NCI-H82 treated with DMSO at 0.1 percent for 48 hours (cell line): ENCODE measurements around the gene TRPV5.
A peak's percentile ranks its signal among the peaks of the same experiment; 100 is the strongest.
"Not testable (repeated sequence)": the region's sequence is repeated elsewhere in the genome, so short reads cannot be mapped to it uniquely, and the experiment has no call there.

Source experiments
- DNase-seq: peaks from one replicate; lab custom pipeline; 2025; ENCODE audit not compliant: unreplicated experiment; lab: John Stamatoyannopoulos, UW

Gene TRPV5

DNA sequence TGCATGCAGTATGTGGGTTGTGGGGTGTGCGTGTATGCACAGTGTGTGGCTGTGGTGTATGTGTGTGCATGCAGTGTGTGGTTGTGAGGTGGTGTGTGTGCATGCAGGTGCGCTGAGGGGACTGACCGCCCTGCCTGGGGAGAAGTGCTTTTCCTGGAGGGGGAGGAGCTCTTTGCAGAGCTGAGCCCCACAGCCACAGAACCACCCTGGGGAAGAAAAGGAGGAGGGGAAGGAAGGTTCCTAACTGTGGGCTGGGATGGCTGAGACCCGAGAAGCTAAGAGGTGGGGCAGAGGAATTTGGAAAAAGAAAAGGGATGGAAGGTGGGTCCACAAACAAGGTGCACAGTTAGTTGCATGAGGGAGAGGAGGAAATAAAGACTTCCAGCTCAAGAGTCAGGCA is at the start of gene TRPV5:
TRPV5 (minus strand) TSS at position 123 of the 400 bp plus-strand sequence. CDS start 287 bp downstream, outside the sequence.
- no peak for DNase-seq

DNA sequence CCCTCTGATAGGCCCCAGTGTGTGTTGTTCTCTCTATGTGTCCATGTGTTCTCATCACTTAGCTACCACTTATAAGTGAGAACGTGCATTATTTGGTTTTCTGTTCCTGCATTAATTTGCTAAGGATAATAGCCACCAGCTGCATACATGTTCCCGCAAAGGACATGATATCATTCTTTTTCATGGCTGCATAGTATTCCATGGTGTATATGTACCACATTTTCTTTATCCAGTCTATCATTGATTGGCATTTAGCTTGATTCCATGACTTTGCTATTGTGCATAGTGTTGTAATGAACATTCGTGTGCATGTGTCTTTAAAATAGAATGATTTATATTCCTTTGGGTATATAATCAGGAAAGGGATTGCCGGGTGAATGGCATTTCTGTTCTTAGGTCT is 44.9 kb upstream of the TRPV5 start:
- DNase-seq: not testable (repeated sequence)

- DNase-seq: no peak
Measured at GRCh38 chr7:142974626-142975025, 41.1 kb upstream of the TRPV5 start.

DNA sequence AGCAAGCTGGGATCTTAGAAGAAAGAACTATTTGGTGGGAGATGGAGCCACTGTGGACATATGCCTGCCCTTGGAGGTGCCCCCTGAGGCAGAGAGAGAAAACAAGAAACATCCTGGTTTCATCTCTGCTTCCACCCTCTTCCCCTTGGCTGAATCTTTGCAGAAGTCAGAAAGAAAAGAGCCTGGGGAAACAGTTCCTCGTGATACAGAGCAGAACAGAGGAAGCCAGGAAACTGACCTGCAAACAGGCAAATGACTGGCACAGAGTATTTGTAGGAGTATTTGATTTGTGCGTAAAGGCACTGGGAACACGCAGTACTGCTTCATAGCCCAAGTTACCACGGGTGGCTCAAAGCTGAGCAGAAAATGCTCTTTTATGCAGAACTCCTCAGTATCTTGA is 35.6 kb upstream of the TRPV5 start:
- no peak for DNase-seq

- DNase-seq: no peak
Measured at GRCh38 chr7:142968229-142968628, 34.7 kb upstream of the TRPV5 start.

DNA sequence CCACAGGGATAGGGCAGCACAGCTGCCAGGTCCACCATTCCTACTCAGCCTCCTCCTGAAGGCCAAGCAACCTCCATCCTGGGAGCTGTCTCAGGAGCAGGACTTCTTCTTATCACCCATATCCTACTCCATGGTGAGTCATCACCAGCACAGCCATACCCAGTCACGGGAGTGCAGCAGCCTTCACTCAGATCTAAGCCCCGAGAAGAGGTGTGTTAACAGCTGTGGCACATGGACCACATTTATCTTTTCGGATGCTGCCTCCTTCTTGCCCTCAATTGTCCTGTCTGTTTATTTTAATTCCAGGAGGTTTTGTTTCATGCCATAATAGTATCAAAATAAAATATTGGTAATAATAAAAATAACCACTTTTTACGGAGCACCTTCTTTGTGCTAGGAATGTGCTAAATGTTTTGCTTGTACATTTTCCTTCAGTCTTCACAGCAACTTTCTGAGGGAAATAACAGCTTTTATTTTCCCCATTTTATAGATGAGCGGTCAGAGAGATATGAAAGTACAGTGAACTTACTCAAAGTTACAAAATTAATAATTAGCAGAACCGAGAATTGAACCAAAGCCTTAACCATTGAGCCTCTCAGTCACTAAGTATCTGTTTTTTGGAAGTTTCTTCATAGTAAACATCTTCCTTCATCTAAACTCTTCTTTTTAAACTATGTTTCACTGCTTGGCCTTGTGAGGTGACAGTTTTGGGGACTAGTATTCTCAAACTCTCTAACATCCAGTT is 31.1 kb upstream of the TRPV5 start:
- DNase-seq: no peak

DNA sequence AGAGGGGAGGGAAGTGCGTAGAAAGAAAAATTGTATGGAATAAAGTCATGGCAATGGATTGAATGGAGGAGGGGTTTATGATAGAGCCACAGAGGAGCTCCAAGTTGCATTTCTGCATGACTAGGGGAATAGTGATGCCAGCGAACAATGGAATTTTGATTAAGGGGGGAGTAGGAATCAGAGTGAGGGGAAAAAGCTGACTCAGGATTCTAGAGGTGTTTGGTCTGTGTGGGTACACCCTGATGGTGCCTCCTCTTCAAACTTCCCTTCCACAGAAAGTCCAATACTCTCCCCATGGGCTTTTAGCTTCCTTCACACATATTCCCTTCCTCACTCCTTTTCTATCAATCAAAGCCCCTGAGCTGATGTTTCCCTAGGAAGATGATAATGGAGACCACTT is 30.4 kb upstream of the TRPV5 start:
- no peak for DNase-seq

GRCh38 chr7:142962991-142963390 is 29.4 kb upstream of the TRPV5 start:
- no peak for DNase-seq

DNA sequence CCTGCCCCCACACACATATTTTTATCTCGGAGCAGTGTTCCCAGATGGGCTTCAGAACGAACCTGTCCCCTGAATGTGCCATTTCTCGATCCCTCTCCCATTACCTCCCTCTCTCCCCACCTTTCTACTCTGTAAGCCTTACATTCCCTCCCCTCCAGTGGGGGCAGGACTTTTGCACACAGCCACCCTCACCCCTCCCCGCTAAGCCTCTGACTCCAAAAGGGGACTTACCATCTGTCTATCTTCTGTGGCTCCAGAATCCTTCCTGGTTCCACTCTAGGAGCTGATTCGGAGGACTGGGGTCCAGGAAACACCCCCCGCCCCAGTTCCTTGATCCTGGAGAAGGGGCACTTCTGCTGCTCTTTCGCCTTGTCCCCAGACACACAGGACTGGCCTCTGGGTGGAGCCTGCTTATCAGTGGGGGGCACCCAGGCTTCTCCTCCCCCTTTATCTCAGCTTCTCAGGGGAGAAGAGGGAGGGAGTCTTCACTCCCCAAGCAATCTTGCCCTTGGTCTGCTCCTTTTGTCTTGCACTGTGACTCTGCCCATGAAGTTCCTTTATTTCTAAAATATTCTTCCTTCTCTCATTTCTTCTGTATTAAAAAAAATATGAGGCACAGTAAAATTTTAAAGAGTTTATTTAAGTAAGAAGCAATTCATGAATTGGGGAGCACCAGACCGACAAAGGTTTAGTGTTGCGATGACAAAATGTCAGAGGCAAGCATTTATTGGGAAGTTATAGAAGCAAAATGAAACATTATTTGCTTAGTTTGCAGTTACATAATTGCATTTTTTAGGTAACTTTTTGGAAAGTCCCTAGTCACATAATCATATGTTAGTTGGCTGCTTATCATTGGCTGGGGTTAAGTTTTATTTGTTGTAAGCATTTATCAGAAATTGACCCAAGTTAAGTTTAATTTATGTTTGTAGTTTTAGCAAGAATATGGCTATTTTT is 28.7 kb upstream of the TRPV5 start, which contains the start of gene KEL:
KEL (minus strand) TSS at position 391 of the 954 bp plus-strand sequence; CDS start at position 234, 157 bp downstream.
- DNase-seq: peak; percentile 66

- DNase-seq: no peak
Measured at GRCh38 chr7:142961595-142961972, 28.0 kb upstream of the TRPV5 start.

DNA sequence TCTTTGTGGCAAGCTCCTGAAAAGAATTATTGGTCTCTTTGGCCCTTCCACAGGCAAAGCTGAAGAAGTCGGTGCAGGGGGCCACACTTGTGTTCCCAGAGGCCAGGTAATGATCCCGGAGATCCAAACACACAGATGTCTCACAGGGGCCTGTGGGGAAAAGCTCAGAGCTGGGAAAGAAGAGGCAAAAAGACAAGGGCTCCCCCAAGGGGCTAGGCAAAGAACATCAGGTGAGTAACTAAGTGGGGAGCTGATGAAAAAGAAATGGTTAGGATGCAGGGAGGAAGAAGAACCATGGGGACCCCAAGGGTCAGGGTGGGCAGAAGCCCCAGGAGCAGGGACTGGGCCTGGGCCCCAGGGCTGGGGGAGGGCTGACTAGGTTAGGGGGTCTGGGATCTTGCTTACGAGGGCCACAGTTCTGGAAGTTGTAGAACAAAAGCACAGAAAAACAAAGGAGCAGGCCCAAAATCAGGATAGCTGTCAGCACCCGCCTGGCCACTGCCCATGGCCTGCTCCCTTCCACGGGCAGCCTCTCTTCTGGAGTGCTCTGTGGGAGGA is 27.5 kb upstream of the TRPV5 start:
- DNase-seq: no peak

DNA sequence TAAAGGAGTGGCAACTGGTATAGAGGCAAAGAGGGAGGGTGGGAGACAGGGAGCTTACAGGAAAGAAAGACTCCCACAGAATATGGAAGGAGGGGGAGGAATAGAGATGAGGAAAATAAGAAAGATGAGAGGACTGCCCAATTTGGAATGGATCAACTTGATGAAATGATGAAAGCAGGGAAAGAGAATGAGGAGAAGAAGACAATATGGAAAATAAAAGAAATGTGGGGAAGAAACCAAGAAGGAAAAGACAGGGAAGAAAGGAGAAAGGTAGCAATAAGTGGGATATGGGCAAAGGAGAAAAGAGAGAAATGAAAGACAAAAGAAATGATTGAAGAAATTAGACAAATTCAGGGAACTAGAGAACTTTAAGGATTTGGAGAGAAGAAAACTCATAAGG is 25.7 kb upstream of the TRPV5 start:
- DNase-seq: no peak

DNA sequence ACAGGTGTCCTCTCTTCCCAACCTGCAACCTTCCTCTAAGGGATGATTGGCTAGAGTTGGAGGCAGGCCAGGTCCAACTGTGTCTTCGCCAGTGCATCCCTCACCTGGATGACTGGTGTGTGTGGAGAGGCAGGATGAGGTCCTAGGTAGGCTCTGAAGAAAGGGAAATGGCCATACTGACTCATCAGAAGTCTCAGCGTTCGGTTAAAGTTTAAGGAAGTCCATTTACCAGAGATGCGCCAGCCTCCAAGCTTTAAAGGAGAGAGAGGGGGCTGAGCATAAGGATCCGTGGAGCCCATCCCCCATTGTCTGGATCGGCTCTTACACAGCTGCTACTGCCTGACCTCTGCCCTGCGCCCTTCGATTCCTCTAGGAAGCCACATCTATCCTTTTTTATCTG is 24.2 kb upstream of the TRPV5 start:
- DNase-seq: no peak

DNA sequence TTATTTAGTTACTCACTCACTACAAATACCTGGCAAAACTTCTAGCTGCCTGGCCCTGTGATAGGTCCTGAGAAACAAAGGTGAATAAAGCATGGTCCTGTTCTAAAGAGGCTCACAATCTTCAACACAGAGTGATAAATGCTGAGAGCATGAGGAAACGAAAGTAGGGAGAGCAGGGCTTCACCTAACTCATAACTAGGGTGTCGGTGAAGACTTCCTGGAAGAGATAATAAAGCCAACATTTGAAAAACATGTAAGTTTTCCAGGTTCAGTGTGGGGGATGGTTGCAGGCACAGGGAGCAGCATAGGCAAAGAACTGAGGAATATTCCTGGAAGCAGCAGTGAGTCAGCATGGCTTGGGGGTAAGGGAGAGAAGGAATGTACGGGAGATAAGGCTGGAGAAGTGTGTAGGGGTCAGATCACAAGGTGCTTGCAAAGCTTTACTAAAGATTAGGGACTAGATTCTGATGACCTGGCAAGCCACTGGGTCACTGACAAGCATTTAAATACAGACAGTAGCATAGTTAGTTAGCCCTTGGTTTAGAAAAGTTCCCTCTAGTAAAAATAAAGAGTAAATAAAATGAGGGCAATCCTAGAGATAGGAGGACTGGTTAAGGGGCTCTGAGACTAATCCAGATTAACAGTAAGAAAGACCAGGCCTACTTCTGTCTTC is 23.5 kb upstream of the TRPV5 start:
- no peak for DNase-seq

DNA sequence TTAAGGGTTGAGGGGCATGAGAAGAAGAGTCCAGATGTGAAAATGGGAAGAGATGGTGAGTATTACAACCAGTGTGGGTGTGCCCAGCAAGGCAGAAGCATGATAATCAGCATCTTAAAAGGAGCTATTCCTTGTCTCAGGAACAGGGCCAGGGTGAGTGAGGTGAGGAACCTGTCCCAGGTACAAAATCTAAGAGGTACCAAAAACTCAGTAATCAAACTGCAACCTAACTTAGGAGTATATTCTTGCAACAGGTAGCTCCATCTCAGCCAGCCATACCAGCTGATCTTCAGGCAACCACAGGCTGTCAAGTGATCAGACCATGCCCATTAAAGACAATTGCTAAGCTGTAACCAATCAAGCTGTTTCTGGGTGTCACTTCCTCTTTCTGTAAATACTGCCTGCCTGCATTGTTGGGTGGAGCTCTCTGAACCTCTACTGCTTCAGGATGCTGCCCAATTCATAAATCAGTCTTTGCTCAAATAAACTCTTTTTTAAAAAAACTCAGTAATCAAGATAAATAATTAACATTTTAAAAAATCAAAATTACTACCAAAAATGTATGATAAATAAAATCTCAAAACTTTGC is 21.2 kb upstream of the TRPV5 start:
- no peak for DNase-seq

- no peak for DNase-seq
Measured at GRCh38 chr7:142950235-142950634, 16.7 kb upstream of the TRPV5 start.

- DNase-seq: no peak
Measured at GRCh38 chr7:142948603-142949002, 15.1 kb upstream of the TRPV5 start.

DNA sequence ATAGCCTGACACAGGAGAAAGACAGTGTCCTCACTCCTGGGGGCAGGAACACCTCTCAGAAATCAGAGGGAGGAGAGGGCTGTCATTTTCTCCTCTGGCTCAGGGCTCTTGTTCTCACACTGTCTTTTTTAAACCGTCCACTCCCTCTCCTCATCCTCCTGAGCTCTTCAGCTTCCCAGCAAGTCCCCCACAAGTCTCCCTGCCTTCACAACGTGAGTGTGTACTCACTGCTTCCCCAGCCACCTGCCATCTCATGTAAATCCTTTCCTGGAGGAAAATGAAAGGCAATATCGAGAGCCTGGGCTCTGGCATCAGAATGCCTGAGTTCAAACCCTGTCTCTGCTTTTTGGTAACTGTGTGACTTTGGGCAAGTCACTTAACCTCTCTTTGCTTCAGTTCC is 11.5 kb upstream of the TRPV5 start:
- DNase-seq: no peak

DNA sequence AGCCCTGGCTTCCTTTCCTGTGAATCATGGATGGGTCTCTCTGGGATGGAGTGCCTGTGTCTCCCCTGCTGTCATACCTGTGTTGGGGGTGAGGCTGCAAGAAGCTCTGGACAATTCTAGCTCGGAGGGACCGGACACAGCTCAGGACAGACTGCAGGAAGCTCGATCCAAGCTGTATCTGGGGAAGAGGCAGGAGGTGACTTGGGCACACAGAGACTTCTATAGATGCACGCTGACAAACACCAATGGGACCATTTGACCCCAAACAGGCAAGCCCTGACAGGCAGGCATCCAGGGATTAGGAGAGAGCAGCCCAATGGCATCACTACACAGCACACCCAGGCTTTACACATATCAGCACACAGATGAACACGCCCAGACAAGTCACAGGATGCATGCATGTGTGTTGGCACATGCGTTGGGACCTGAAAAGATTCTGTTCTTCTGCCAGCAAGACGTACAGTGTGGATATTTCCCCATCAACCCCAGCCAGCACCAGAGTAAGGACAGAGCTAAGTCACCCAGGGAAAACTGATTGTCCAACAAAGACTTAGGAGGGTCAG is 10.2 kb upstream of the TRPV5 start:
- no peak for DNase-seq

GRCh38 chr7:142942746-142943145 is 9.2 kb upstream of the TRPV5 start:
- DNase-seq: no peak
